ENCODE results near the gene ENTHD1.

DNA sequence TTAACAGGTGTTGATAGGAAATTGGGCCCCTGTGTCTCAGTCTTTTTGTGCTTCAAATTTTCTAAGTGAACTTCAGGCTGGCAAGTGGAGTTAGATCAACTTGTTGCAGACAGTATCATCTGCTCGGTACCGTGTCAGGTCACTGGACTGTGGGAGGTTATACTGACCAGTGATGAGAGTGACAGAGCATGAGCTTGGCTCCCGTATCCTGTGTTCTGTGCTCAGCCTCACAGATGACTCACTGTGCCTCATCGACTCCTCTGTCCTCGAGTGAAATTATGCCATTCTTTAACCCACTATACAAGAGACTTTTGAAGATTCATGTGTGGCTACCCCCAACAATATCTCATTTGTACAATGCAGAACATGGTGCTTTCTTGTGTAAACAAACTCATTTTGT lies 15.2 kb upstream of the ENTHD1 start:
- TF ChIP-seq, protein P1, sequence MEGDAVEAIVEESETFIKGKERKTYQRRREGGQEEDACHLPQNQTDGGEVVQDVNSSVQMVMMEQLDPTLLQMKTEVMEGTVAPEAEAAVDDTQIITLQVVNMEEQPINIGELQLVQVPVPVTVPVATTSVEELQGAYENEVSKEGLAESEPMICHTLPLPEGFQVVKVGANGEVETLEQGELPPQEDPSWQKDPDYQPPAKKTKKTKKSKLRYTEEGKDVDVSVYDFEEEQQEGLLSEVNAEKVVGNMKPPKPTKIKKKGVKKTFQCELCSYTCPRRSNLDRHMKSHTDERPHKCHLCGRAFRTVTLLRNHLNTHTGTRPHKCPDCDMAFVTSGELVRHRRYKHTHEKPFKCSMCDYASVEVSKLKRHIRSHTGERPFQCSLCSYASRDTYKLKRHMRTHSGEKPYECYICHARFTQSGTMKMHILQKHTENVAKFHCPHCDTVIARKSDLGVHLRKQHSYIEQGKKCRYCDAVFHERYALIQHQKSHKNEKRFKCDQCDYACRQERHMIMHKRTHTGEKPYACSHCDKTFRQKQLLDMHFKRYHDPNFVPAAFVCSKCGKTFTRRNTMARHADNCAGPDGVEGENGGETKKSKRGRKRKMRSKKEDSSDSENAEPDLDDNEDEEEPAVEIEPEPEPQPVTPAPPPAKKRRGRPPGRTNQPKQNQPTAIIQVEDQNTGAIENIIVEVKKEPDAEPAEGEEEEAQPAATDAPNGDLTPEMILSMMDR (IDR thresholded peaks at IDR 0.05 in 8 of 11, conservative IDR thresholded peaks at IDR 0.05 in 3 of 11): no peak
- no peak for TF ChIP-seq POLR2A (IDR thresholded peaks at IDR 0.05)
